Measurements from ENCODE around the gene DACT2.
"Not testable (repeated sequence)": the region's sequence is repeated elsewhere in the genome, so short reads cannot be mapped to it uniquely, and the experiment has no call there.

DACT2 gene

GRCh38 chr6:168290095-168290494, 29.5 kb downstream of the DACT2 start:
- H3K4me3 ChIP-seq (replicated peaks; ENCODE audit: low read depth, low read length), result no peak overlapping the region
- no peak for TF ChIP-seq CTCF (IDR thresholded peaks at IDR 0.05; ENCODE audit: low read depth, low read length, missing control alignments)
- no peak for DNase-seq (ENCODE audit: extremely low read depth, low read depth)

DNA sequence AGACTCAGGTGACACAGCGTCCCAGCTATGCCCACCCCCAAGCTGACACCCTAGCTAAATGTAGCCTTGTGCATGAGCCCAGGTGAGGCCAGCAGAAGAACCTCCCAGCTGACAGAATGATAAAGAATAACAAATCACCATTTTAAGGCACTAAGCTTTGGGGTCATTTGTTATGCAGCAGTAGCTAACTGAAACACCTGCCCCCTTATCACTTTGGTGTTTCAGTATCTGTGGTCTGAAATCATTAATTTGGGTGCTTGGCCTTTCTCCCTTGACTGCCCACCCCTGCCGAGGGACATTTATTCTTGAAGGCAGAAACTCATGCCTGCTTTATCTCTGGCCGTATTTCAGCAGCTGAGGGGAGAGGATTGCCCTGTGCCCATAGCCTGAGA, 30.0 kb downstream of the DACT2 start:
- no peak for TF ChIP-seq CTCF (IDR thresholded peaks at IDR 0.05; ENCODE audit: low read depth, low read length, missing control alignments)
- H3K4me3 ChIP-seq (replicated peaks; ENCODE audit: low read depth, low read length), result no peak overlapping the region
- no peak for DNase-seq (ENCODE audit: extremely low read depth, low read depth)

GRCh38 chr6:168288781-168289570, 30.6 kb downstream of the DACT2 start:
- DNase-seq (ENCODE audit: extremely low read depth, low read depth), result no peak
- TF ChIP-seq CTCF (IDR thresholded peaks at IDR 0.05; ENCODE audit: low read depth, low read length, missing control alignments), result no peak
- no peak overlapping the region for H3K4me3 ChIP-seq (replicated peaks; ENCODE audit: low read depth, low read length)

DNA sequence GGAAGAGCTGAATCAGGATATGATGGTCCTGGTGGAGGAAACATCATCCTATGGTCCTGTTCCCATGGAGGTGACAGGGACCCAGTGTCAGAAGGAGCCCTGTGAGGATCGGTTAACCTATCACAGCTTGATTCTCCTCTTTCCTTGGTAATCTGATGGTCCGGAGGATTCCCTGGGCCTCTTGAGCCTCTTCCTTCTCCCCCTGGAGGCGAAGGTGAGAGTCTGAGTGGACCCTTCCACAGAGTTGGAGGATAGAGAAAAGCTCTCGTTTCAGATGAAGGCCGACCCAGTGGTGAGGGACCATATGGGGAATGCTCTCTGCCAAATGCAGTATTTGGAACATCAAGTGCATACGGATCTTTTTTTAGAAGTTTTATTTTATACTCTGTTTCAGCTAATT, 32.1 kb downstream of the DACT2 start:
- H3K4me3 ChIP-seq (replicated peaks; ENCODE audit: low read depth, low read length); DNase-seq (ENCODE audit: extremely low read depth, low read depth): not testable (repeated sequence)

- not testable (repeated sequence) for H3K4me3 ChIP-seq (replicated peaks; ENCODE audit: low read depth, low read length); DNase-seq (ENCODE audit: extremely low read depth, low read depth)
Observed at GRCh38 chr6:168286771-168287446, 32.7 kb downstream of the DACT2 start.

DNA sequence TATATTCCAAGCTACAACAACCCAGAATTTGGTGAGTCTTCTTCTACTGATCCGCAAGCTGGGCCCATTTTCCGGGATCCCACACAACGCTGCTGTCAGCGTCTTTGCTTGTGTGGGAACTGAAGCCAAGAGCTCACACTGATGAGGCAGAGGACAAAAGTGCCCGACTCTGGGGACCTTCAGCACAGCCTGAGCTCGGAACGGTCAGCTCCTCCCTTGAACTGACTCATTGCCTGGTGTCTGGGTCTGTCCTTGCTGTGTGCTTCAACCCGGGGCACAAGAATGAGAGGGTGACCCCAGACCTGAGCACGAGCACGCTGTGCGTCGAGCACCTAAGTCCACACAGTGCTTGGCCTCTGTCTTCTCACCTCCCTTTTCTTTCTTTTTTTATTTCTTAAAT, 33.5 kb downstream of the DACT2 start:
- no peak for TF ChIP-seq CTCF (IDR thresholded peaks at IDR 0.05; ENCODE audit: low read depth, low read length, missing control alignments)
- no peak overlapping the region for H3K4me3 ChIP-seq (replicated peaks; ENCODE audit: low read depth, low read length)
- DNase-seq (ENCODE audit: extremely low read depth, low read depth), result no peak

DNA sequence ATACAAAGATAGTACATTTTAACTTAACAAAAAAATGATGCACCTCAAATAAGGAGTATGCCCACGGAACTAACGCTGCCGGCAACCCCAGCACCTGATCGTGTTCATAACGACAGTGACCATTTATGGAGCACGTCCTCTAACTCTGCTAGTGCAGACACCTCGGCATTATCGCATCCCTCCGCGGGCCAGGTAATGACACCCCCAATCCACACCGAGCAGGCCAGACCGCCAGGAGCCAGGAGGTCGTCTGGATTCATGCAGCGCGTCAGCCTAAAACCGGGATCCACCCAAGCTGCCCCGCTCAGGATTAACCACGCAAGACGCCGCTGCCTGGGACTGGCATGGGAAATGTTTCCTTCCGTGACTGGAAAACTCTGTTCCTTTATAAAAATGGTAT, 34.1 kb downstream of the DACT2 start:
- no peak for DNase-seq (ENCODE audit: extremely low read depth, low read depth)
- TF ChIP-seq CTCF (IDR thresholded peaks at IDR 0.05; ENCODE audit: low read depth, low read length, missing control alignments), result no peak
- H3K4me3 ChIP-seq (replicated peaks; ENCODE audit: low read depth, low read length), result no peak overlapping the region

DNA sequence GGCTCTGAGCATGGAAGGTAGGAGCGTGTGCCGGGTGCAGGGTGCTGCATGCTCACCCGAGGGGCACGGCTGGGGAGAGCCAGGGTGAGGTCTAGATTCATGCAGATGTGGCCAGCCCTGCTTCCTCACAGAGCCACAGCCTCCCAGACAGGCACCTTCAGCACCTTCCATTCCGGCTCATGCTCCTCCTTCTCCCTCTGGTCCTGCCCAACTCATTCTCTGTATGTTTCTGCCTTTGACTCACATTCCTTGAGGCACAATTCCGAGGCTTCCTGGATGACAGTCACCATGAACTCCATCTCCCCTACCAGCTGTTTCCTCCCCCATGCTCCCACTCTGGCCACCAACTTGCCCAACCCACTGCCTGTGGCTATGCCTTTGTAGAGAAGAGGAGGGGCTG, 35.4 kb downstream of the DACT2 start:
- DNase-seq (ENCODE audit: extremely low read depth, low read depth), result no peak
- TF ChIP-seq CTCF (IDR thresholded peaks at IDR 0.05; ENCODE audit: low read depth, low read length, missing control alignments), result no peak
- H3K4me3 ChIP-seq (replicated peaks; ENCODE audit: low read depth, low read length), result no peak overlapping the region
